PC-9 (cell line): ENCODE measurements around the gene TTBK2.

Experiments
- EZH2 ChIP-seq: fragments of 200-600 bp; sonication (generic); IDR thresholded peaks from 2 replicates; pipeline ENCODE4 v1.8.0; 2017; ENCODE audit warnings: antibody characterized with exemption, low read depth
- TF ChIP-seq, protein P1 (sequence below): fragments of 200-600 bp; sonication (generic); conservative IDR thresholded peaks from 2 replicates; pipeline ENCODE4 v1.6.1; 2017; ENCODE audit warnings: mixed run types, antibody characterized with exemption, mild to moderate bottlenecking, moderate library complexity

DNA sequence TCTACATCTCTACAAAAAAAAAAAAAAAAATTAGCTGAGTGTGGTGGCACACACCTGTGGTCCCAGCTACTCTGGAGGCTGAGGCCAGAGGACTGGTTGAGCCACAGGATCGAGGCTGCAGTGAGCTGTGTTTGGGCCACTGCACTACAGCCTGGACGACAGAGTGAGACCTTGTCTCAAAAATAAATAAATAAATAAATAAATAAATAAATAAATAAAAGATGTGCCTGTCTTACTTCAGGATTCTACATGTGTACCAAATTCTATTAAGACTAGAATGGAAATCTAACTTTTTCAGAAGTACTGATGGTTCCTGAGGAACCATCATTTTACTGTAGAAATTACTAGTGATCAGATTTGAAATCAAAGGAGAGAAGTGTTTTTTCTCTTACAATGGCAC, 51.9 kb downstream of the TTBK2 start:
- TF ChIP-seq, protein P1, sequence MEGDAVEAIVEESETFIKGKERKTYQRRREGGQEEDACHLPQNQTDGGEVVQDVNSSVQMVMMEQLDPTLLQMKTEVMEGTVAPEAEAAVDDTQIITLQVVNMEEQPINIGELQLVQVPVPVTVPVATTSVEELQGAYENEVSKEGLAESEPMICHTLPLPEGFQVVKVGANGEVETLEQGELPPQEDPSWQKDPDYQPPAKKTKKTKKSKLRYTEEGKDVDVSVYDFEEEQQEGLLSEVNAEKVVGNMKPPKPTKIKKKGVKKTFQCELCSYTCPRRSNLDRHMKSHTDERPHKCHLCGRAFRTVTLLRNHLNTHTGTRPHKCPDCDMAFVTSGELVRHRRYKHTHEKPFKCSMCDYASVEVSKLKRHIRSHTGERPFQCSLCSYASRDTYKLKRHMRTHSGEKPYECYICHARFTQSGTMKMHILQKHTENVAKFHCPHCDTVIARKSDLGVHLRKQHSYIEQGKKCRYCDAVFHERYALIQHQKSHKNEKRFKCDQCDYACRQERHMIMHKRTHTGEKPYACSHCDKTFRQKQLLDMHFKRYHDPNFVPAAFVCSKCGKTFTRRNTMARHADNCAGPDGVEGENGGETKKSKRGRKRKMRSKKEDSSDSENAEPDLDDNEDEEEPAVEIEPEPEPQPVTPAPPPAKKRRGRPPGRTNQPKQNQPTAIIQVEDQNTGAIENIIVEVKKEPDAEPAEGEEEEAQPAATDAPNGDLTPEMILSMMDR: no peak
- no peak for TF ChIP-seq EZH2
